ENCODE measurements around the gene HTRA1.

The HTRA1 gene

GRCh38 chr10:122526892-122527291, 65.5 kb downstream of the HTRA1 start:
- POLR2A ChIA-PET (ENCODE audit: low non-redundant PET): no interaction called here
- TF ChIP-seq CTCF (conservative IDR thresholded peaks at IDR 0.05; ENCODE audit: low read depth): no peak
- H3K27ac ChIP-seq: no peak overlapping the region
- CTCF ChIA-PET: no interaction called here
- no peak for DNase-seq (ENCODE audit: low spot score)

GRCh38 chr10:122530177-122530576, 68.8 kb downstream of the HTRA1 start:
- ChIA-PET CTCF (interaction anchor here (1.0 kb wide), 1 partner anchor 35 kb away, joined by 3 read pairs; no protein-coding TSS in a partner anchor), POLR2A (ENCODE audit: low non-redundant PET) (no interaction called here)
- H3K27ac ChIP-seq: no peak overlapping the region
- no peak for TF ChIP-seq CTCF (conservative IDR thresholded peaks at IDR 0.05; ENCODE audit: low read depth)
- no peak for DNase-seq (ENCODE audit: low spot score)

GRCh38 chr10:122531261-122531660, 69.9 kb downstream of the HTRA1 start:
- no peak for TF ChIP-seq CTCF (conservative IDR thresholded peaks at IDR 0.05; ENCODE audit: low read depth)
- ChIA-PET CTCF (interaction anchor here (0.5 kb wide), 1 partner anchor 68 kb away, joined by 3 read pairs; no protein-coding TSS in a partner anchor), POLR2A (ENCODE audit: low non-redundant PET) (interaction anchor here (1.0 kb wide), 1 partner anchor 9 kb away, joined by 3 read pairs; no protein-coding TSS in a partner anchor)
- no peak overlapping the region for H3K27ac ChIP-seq
- no peak for DNase-seq (ENCODE audit: low spot score)

GRCh38 chr10:122531939-122532338, 70.6 kb downstream of the HTRA1 start:
- POLR2A ChIA-PET (ENCODE audit: low non-redundant PET): interaction anchor here (1.0 kb wide), 1 partner anchor 9 kb away, joined by 3 read pairs; no protein-coding TSS in a partner anchor
- DNase-seq (ENCODE audit: low spot score): peak; percentile 65
- CTCF ChIA-PET: interaction anchor here (0.5 to 0.7 kb wide), 2 partner anchors 68 to 176 kb away, joined by 3 read pairs; no protein-coding TSS in a partner anchor
- no peak for TF ChIP-seq CTCF (conservative IDR thresholded peaks at IDR 0.05; ENCODE audit: low read depth)
- H3K27ac ChIP-seq: no peak overlapping the region

GRCh38 chr10:122532601-122533296, 71.4 kb downstream of the HTRA1 start:
- ChIA-PET CTCF (no interaction called here), POLR2A (ENCODE audit: low non-redundant PET) (interaction anchor here (1.0 kb wide), 1 partner anchor 10 kb away, joined by 3 read pairs; no protein-coding TSS in a partner anchor)
- DNase-seq (ENCODE audit: low spot score): no peak
- H3K27ac ChIP-seq: no peak overlapping the region
- TF ChIP-seq CTCF (conservative IDR thresholded peaks at IDR 0.05; ENCODE audit: low read depth): no peak

GRCh38 chr10:122537545-122537944, 76.2 kb downstream of the HTRA1 start:
- no peak for TF ChIP-seq CTCF (conservative IDR thresholded peaks at IDR 0.05; ENCODE audit: low read depth)
- POLR2A ChIA-PET (ENCODE audit: low non-redundant PET): no interaction called here
- H3K27ac ChIP-seq: no peak overlapping the region
- DNase-seq (ENCODE audit: low spot score): no peak
- CTCF ChIA-PET: no interaction called here

Data from RWPE1 (cell line).